Heart right ventricle (tissue), 16 donors: ENCODE measurements around the gene SYNE3. TPM values are rescaled to one million over a fixed set of nuclear protein-coding genes. Genes with fewer than 3 reads are reported as not detected.
A peak's percentile ranks its signal among the peaks of the same experiment; 100 is the strongest.

Experiments used
- ATAC-seq, 8 donors: fragments of 200-7000 bp; cut with Tn5 transposase; one replicate each; pipeline ENCODE4 v1.9.1; 2020; ENCODE audit warnings: mild to moderate bottlenecking in 8 of 8, moderate library complexity in 8 of 8, moderate number of reproducible peaks in 1 of 8
- DNase-seq, 2 donors: peaks; one replicate each; pipeline ENCODE4 v3.0.0-alpha.2; 2020
- H3K27ac ChIP-seq, 10 donors: fragments of 200-600 bp; sonication (generic) in 2 of 10; one replicate each; pipeline versions ENCODE4 v1.5.0 to v1.8.0; 2020 to 2022; ENCODE audit warnings: mild to moderate bottlenecking in 3 of 10
- H3K27me3 ChIP-seq, 7 donors: fragments of 200-600 bp; one replicate each; pipeline ENCODE4 v1.8.0; 2021 to 2022; ENCODE audit warnings: mild to moderate bottlenecking in 2 of 7
- H3K36me3 ChIP-seq, 9 donors: fragments of 200-600 bp; sonication (generic) in 1 of 9; one replicate each; pipeline versions ENCODE4 v1.5.0 to v1.8.0; 2020 to 2022; ENCODE audit warnings: mild to moderate bottlenecking in 2 of 9
- H3K4me1 ChIP-seq, 9 donors: fragments of 200-600 bp; sonication (generic) in 1 of 9; one replicate each; pipeline versions ENCODE4 v1.5.0 to v1.8.0; 2020 to 2022; ENCODE audit warnings: mild to moderate bottlenecking in 4 of 9
- H3K4me3 ChIP-seq, 10 donors: fragments of 200-600 bp; sonication (generic) in 2 of 10; one replicate each; pipeline versions ENCODE4 v1.5.0 to v1.8.0; 2020 to 2022; ENCODE audit warnings: mild to moderate bottlenecking in 7 of 10, moderate library complexity in 2 of 10
- H3K9me3 ChIP-seq, 11 donors: fragments of 200-600 bp in 10 of 11; sonication (generic) in 2 of 11; one replicate each; pipeline versions ENCODE4 v1.5.0 to v1.8.0; 2013 to 2022; ENCODE audit warnings: mild to moderate bottlenecking in 2 of 11, control low read depth in 1 of 11, moderate library complexity in 1 of 11
- WGBS, 2 donors: extraction: QIAGEN DNeasy Blood & Tissue Kit; methylation state at CpG; one replicate each; pipeline ENCODE4 v1.1.7; 2013; ENCODE audit warnings: inconsistent platforms in 1 of 2; 5-methylcytosine and 5-hydroxymethylcytosine counted together
- intact Hi-C, 10 donors: fragments of 100-400 bp; cut with DNase I; formaldehyde crosslinking; loops; one replicate each; pipeline versions ENCODE4 v1.11.1 to v1.14.2; 2022
- polyA plus RNA-seq, 2 donors: library from polyadenylated mRNA; stranded (reverse); fragments of 200-250 nt; gene quantifications; one replicate each; pipeline ENCODE4 v1.2.3, GENCODE V29; 2013
- total RNA-seq, 10 donors: library from RNA; stranded (reverse); fragmentation: NEBNext Ultra II Directional in 3 of 10; extraction: Animal tissue kit (Norgen Biotek cat#: 25700) in 3 of 10; gene quantifications; one replicate each; pipeline versions ENCODE4 v1.2.1 to v1.2.4, GENCODE V29; 2021 to 2023
- TF ChIP-seq, protein P1 (sequence below), 9 donors: fragments of 200-600 bp; sonication (generic) in 2 of 9; IDR thresholded peaks; one replicate each; pipeline versions ENCODE4 v1.5.0 to v1.8.0; 2021 to 2022; ENCODE audit warnings: antibody characterized with exemption in 9 of 9, mild to moderate bottlenecking in 5 of 9, moderate library complexity in 1 of 9
- donor health status: Arrhythmogenic right ventricular cardiomyopathy.
- donor health status: ischemic (EF 13 %, LVEDD 7.1; RV severe dilation, severe dysfunction).
- donor health status: healthy with polysubstance abuse.
- donor health status: DM: no; HTN: yes; CAD: no.
- donor health status: DM: no; HTN: no; CAD: no.
- donor health status: ischemic (EF 25% LVEDD 6.9; RV normal size, moderate dysfunction).
- donor health status: ischemic (EF 25% LVEDD 5.7; RV mildly dilated, moderate dysfunction).
- donor health status: healthy.
- donor health status: DM: yes; HTN: yes; CAD: no.
- donor health status: Ischemic cardiomyopathy.
- donor health status: ischemic (EF 35%, LVEDD 5.7; RV mildly dilated, moderate dysfunction).
- donor health status: nonischemic (EF 11% LVEDD 7.7; RV severe dilation, severe dysfunction).
- donor health status: DM: yes; HTN: yes; CAD: no.
- donor health status: PGD.
- donor health status: ischemic (EF 29% LVEDD 5.4; RV normal size, mild dysfunction).
- donor health status: nonischemic (EF 23%, LVEDD 6.1; RV moderate dilation, normal function).

The SYNE3 gene
- total and polyA plus RNA-seq, 12 donors, result 1.5 to 15.4 (median 8.8) TPM

DNA sequence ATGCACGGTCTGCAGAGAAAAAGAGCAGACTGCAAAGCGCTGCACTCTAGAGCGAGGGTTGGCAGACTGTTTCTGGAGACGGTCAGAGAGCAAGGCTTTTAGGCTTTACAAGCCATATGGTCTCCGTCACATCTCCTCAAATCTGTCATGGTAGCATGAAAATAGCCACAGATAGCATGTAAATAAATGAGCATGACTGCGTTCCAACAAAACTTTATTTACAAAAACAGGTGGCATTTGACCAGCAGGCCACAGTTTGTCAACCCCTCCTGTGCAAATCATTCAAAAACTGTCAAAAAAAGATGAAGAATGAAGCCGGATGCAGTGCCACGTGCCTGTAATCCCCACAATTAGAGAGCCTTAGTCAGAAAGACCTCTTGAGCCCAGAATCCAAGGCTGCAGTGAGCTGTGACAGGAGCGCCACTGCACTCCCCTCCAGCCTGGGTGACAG, 18.9 kb downstream of the SYNE3 start:
- ATAC-seq (peak in 3 of 8 donors; percentile 11 to 34 (median 28)), DNase-seq (no peak)
- WGBS, 2 donors, result 60 to 68% methylated on average over 9 of the region's 9 CpGs
- H3K4me1 ChIP-seq, result peaks cover 13 to 83% (median 62%) of the 10 kb centered on the region in 9 donors
- intact Hi-C loops, result no loop called here
- no peak overlapping the region for H3K4me3 ChIP-seq
- H3K27me3 ChIP-seq, result no peaks in the 10 kb centered on the region
- peak overlapping the region in 6 of 10 donors; percentile 8 to 76 (median 48) for H3K27ac ChIP-seq
- TF ChIP-seq, protein P1, sequence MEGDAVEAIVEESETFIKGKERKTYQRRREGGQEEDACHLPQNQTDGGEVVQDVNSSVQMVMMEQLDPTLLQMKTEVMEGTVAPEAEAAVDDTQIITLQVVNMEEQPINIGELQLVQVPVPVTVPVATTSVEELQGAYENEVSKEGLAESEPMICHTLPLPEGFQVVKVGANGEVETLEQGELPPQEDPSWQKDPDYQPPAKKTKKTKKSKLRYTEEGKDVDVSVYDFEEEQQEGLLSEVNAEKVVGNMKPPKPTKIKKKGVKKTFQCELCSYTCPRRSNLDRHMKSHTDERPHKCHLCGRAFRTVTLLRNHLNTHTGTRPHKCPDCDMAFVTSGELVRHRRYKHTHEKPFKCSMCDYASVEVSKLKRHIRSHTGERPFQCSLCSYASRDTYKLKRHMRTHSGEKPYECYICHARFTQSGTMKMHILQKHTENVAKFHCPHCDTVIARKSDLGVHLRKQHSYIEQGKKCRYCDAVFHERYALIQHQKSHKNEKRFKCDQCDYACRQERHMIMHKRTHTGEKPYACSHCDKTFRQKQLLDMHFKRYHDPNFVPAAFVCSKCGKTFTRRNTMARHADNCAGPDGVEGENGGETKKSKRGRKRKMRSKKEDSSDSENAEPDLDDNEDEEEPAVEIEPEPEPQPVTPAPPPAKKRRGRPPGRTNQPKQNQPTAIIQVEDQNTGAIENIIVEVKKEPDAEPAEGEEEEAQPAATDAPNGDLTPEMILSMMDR (IDR thresholded peaks at IDR 0.05), result no peak
- peaks cover 0 to 8% (median 0%) of the 10 kb centered on the region in 9 donors for H3K36me3 ChIP-seq
- no peaks in the 10 kb centered on the region for H3K9me3 ChIP-seq

DNA sequence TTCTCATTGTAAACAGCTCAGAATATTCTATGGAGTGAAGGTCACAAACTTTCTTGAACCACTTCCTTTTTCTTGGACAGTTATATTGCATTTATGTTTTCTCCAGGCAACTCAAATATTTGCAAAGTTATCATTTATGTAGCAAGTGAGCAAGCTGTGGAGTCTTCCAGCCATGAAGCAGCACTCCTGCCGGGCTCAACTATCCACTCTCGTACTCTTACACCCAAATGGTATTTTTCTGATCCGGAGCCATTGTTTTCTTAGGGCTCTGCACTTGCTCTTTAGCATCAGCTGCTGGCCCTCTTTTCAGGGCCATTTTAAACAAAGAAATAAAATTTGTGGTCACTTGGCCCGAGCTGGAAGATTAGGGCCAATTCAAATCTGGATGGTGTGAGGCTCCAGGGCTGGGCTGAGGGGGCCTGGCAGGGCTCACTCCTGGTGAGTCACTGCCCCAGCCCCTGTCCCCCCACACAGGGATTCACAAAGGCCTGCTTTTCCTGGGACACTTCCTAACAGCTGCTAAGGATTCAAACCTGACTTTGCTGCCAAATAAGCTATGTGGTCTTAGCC, 19.7 kb downstream of the SYNE3 start:
- Histone ChIP-seq H3K9me3 (peaks cover 0 to 6% (median 0%) of the 10 kb centered on the region in 11 donors), H3K36me3 (peaks cover 0 to 8% (median 0%) of the 10 kb centered on the region in 9 donors), H3K27ac (peak overlapping the region in 8 of 10 donors; percentile 2 to 82 (median 48)), H3K4me3 (no peak overlapping the region), H3K4me1 (peaks cover 13 to 76% (median 58%) of the 10 kb centered on the region in 9 donors), H3K27me3 (no peaks in the 10 kb centered on the region)
- ATAC-seq (peak; percentile 47 to 72 (median 59)), DNase-seq (no peak)
- WGBS, 2 donors, result 61 to 66% methylated on average over 4 of the region's 4 CpGs
- intact Hi-C loops, result no loop called here
- TF ChIP-seq, protein P1 (IDR thresholded peaks at IDR 0.05), result no peak

DNA sequence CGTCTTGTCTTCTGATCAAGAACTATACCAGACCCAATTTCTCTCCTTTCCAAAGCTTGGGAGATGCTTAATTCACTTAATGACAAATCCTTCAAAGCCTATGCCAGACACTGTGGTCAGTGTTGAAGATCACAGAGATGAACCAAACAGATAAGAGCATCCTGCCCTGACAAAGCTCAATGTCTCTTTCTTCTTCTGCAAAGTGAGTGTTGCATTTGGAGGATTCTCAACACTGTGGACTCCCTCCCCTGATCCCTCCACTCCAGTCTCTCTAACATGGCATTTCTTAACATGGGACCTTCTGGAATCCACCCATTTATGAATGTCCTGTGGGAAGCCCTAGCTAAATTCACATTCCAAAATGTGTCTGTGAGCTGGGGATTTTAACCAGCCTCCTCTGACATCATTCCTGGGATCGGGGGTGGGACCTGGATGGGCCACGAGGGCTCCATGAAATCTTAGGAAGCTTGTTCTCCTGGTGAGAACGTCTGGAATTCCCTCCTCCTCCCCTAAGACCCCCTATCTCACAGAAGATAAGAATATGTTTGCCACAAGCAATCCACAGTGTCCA, 20.3 kb downstream of the SYNE3 start:
- H3K27ac ChIP-seq, result peak overlapping the region in 8 of 10 donors; percentile 2 to 82 (median 48)
- peaks cover 13 to 72% (median 54%) of the 10 kb centered on the region in 9 donors for H3K4me1 ChIP-seq
- TF ChIP-seq, protein P1 (IDR thresholded peaks at IDR 0.05), result no peak
- peak in 2 of 8 donors; percentile 4 to 15 for ATAC-seq
- H3K9me3 ChIP-seq, result peaks cover 0 to 6% (median 0%) of the 10 kb centered on the region in 11 donors
- H3K36me3 ChIP-seq, result peaks cover 0 to 6% (median 0%) of the 10 kb centered on the region in 9 donors
- DNase-seq, result no peak
- intact Hi-C loops, result no loop called here
- H3K27me3 ChIP-seq, result no peaks in the 10 kb centered on the region
- WGBS, 2 donors, result 58 to 66% methylated on average over 4 of the region's 4 CpGs
- H3K4me3 ChIP-seq, result no peak overlapping the region

DNA sequence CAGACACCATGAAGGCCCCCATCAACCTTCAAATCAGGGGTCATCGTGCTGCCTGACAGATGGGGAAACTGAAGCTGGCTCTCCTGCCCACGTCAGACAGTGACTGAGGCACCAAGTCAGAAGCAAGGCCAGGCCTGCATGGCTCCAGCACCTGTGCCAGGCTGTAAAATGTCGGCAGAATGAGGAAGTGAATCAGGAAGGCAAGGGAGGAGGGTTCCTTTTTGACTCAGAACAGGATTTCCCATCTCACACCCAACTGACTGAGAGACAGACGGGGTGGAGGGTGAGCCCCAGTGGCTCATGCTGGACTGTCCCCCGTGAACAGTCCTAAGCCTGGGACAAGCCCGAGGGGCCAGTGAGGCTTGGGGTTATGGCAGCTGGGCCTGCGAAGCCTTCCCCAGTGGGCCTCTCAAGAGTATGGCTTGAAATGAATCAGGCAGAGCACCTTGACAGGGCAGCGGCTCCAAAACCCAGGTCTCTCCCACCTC, 20.9 kb downstream of the SYNE3 start:
- Histone ChIP-seq H3K4me3 (no peak overlapping the region), H3K9me3 (peaks cover 0 to 6% (median 0%) of the 10 kb centered on the region in 11 donors), H3K36me3 (no peaks in the 10 kb centered on the region), H3K27me3 (no peaks in the 10 kb centered on the region), H3K27ac (peak overlapping the region in 7 of 10 donors; percentile 22 to 82 (median 51)), H3K4me1 (peaks cover 11 to 72% (median 54%) of the 10 kb centered on the region in 9 donors)
- intact Hi-C loops, result no loop called here
- peak in 6 of 8 donors; percentile 6 to 22 (median 20) for ATAC-seq
- WGBS, 2 donors, result 75 to 84% methylated on average over 8 of the region's 8 CpGs
- DNase-seq, result no peak
- TF ChIP-seq, protein P1 (IDR thresholded peaks at IDR 0.05), result no peak
